Upper lobe of left lung (tissue), 6 donors: ENCODE data around the gene MAPK13. TPM values are rescaled to one million over a fixed set of nuclear protein-coding genes. Genes with fewer than 3 reads are reported as not detected.

Experiments used
- ATAC-seq, 2 donors: fragments of 200-7000 bp; cut with Tn5 transposase; one replicate each; pipeline ENCODE4 v1.9.1; 2022; ENCODE audit warnings: mild to moderate bottlenecking in 2 of 2, moderate library complexity in 2 of 2; ENCODE audit not compliant: low FRiP score in 2 of 2
- DNase-seq, 2 donors: peaks; one replicate each; pipeline ENCODE4 v3.0.0-alpha.2; 2019 to 2020
- H3K27ac ChIP-seq, 4 donors: fragments of 200-600 bp; sonication (generic); one replicate each; pipeline ENCODE4 v1.5.1; 2016 to 2019
- H3K27me3 ChIP-seq, 4 donors: fragments of 200-600 bp; sonication (generic); one replicate each; pipeline ENCODE4 v1.5.1; 2017 to 2019
- H3K36me3 ChIP-seq, 4 donors: fragments of 200-600 bp; sonication (generic); one replicate each; pipeline ENCODE4 v1.5.1; 2016 to 2019
- H3K4me1 ChIP-seq, 4 donors: fragments of 200-600 bp; sonication (generic); one replicate each; pipeline ENCODE4 v1.5.1; 2018 to 2019
- H3K4me3 ChIP-seq, 4 donors: fragments of 200-600 bp; sonication (generic); one replicate each; pipeline ENCODE4 v1.5.1; 2017 to 2019; ENCODE audit warnings: mild to moderate bottlenecking in 2 of 4, moderate library complexity in 1 of 4
- H3K9me3 ChIP-seq, 4 donors: fragments of 200-600 bp; sonication (generic); one replicate each; pipeline ENCODE4 v1.5.1; 2018 to 2019
- CTCF ChIP-seq, 6 experiments: fragments of 450-650 bp in 4 of 6; fragments of 200-600 bp in 2 of 6; sonication (generic) in 2 of 6; IDR thresholded peaks; one replicate each; pipeline ENCODE4 v1.5.1; 2016 to 2019; ENCODE audit warnings: antibody characterized with exemption in 6 of 6
- EP300 ChIP-seq, 4 donors: sonication (generic); formaldehyde crosslinking; IDR thresholded peaks; one replicate each; pipeline ENCODE4 v1.5.1; 2017; ENCODE audit warnings: antibody characterized with exemption in 4 of 4, control low read depth in 2 of 4
- POLR2A ChIP-seq, 4 donors: fragments of 450-650 bp; IDR thresholded peaks; one replicate each; pipeline ENCODE4 v1.5.1; 2016 to 2017; ENCODE audit warnings: antibody characterized with exemption in 4 of 4, mild to moderate bottlenecking in 2 of 4
- POLR2AphosphoS5 ChIP-seq, 2 donors: sonication (generic); formaldehyde crosslinking; IDR thresholded peaks; one replicate each; pipeline ENCODE4 v1.5.1; 2017; ENCODE audit warnings: antibody characterized with exemption in 2 of 2
- WGBS, 2 donors: methylation state at CpG; one replicate each; pipeline ENCODE4 v1.1.5; 2017 to 2018; 5-methylcytosine and 5-hydroxymethylcytosine counted together
- total RNA-seq, 6 donors: library from RNA; depleted of rRNA in 4 of 6; stranded (reverse); fragments of >200 nt in 4 of 6; gene quantifications; one replicate each; pipeline versions ENCODE4 v1.1.0 to v1.2.1, GENCODE V29; 2016 to 2021
- donor health status: DM: no; HTN: no; CAD: no; lungs with moderate emphysema.
- donor health status: DM: no; HTN: yes; CAD: no; lungs with severe emphysema.

Gene MAPK13
- total RNA-seq, 6 donors from 2014 or later = 56.7 to 90.1 (median 80.1) TPM

- no peaks in the 10 kb centered on the region for H3K9me3 ChIP-seq
- 63 to 64% methylated on average over 7 of the region's 7 CpGs for WGBS, 2 donors
- H3K27ac ChIP-seq = no peak overlapping the region
- no peaks in the 10 kb centered on the region for H3K27me3 ChIP-seq
- peaks cover 0 to 41% (median 26%) of the 10 kb centered on the region in 4 donors for H3K36me3 ChIP-seq
- H3K4me1 ChIP-seq = peaks cover 0 to 3% (median 1%) of the 10 kb centered on the region in 4 donors
- DNase-seq (peak in 1 of 2 donors; percentile 83), ATAC-seq (no peak)
- no peak overlapping the region for H3K4me3 ChIP-seq
- TF ChIP-seq POLR2AphosphoS5 (IDR thresholded peaks at IDR 0.05) = no peak
- TF ChIP-seq EP300 (IDR thresholded peaks at IDR 0.05) = no peak
- no peak for TF ChIP-seq POLR2A (IDR thresholded peaks at IDR 0.05)
- no peak for TF ChIP-seq CTCF (IDR thresholded peaks at IDR 0.05)
Observed at GRCh38 chr6:36139431-36139830, 9.1 kb downstream of the MAPK13 start.

GRCh38 chr6:36139991-36140710 lies 9.8 kb downstream of the MAPK13 start:
- Histone ChIP-seq H3K4me3 (no peak overlapping the region), H3K27ac (no peak overlapping the region), H3K27me3 (no peaks in the 10 kb centered on the region), H3K4me1 (peaks cover 0 to 3% (median 1%) of the 10 kb centered on the region in 4 donors), H3K9me3 (no peaks in the 10 kb centered on the region), H3K36me3 (peaks cover 0 to 40% (median 26%) of the 10 kb centered on the region in 4 donors)
- no peak for ATAC-seq
- TF ChIP-seq POLR2A (IDR thresholded peaks at IDR 0.05) (no peak), EP300 (IDR thresholded peaks at IDR 0.05) (no peak), POLR2AphosphoS5 (IDR thresholded peaks at IDR 0.05) (no peak), CTCF (IDR thresholded peaks at IDR 0.05) (no peak)
- 79 to 84% methylated on average over 8 of the region's 8 CpGs for WGBS, 2 donors
- DNase-seq = no peak

- DNase-seq (no peak), ATAC-seq (no peak)
- Histone ChIP-seq H3K27ac (no peak overlapping the region), H3K9me3 (no peaks in the 10 kb centered on the region), H3K4me3 (no peak overlapping the region), H3K36me3 (peaks cover 0 to 32% (median 22%) of the 10 kb centered on the region in 4 donors), H3K27me3 (no peaks in the 10 kb centered on the region), H3K4me1 (peaks cover 0 to 3% (median 1%) of the 10 kb centered on the region in 4 donors)
- 69 to 74% methylated on average over 4 of the region's 4 CpGs for WGBS, 2 donors
- TF ChIP-seq CTCF (IDR thresholded peaks at IDR 0.05) = no peak
Observed at GRCh38 chr6:36141091-36141490, 10.8 kb downstream of the MAPK13 start.

DNA sequence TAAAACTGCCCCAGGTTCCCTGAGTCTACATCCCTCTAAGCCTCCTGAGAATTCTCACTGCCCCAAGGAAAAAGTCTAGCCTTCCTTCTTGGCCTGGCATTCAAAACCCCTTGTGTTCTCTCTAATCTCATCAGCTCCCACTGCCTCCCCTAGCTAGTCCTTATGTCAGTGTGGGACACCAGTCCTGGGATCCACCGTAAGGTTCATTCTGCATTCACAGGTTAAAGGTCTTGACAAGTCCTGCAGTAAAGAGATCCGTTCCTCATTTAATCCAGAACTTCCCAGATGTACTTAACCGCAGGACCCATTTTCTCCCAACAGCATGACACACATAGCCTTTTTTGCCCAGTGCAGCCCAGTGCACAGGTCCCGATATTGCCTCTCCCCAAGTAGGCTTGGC lies 11.6 kb downstream of the MAPK13 start:
- peaks cover 0 to 24% (median 14%) of the 10 kb centered on the region in 4 donors for H3K36me3 ChIP-seq
- WGBS, 2 donors = 88 to 97% methylated on average over 4 of the region's 4 CpGs
- TF ChIP-seq POLR2AphosphoS5 (IDR thresholded peaks at IDR 0.05) (no peak), EP300 (IDR thresholded peaks at IDR 0.05) (no peak), CTCF (IDR thresholded peaks at IDR 0.05) (no peak), POLR2A (IDR thresholded peaks at IDR 0.05) (no peak)
- H3K27ac ChIP-seq = no peak overlapping the region
- no peak for ATAC-seq
- H3K27me3 ChIP-seq = no peaks in the 10 kb centered on the region
- no peak overlapping the region for H3K4me3 ChIP-seq
- no peaks in the 10 kb centered on the region for H3K9me3 ChIP-seq
- DNase-seq = no peak
- H3K4me1 ChIP-seq = peaks cover 0 to 3% (median 1%) of the 10 kb centered on the region in 4 donors
